Liver (tissue), 9 donors: ENCODE results near the gene RAD51B. TPM values are rescaled to one million over a fixed set of nuclear protein-coding genes. Genes with fewer than 3 reads are reported as not detected.

Experiments used
- DNase-seq: peaks from one replicate; pipeline ENCODE4 v3.0.0-alpha.2; 2017; ENCODE audit warnings: low spot score
- H3K27ac ChIP-seq, 2 donors: one replicate each; pipeline ENCODE4 v1.7.0; 2013; ENCODE audit warnings: inconsistent platforms in 2 of 2, low read length in 2 of 2, control low read depth in 1 of 2, low read depth in 1 of 2, mild to moderate bottlenecking in 1 of 2
- H3K27me3 ChIP-seq, 4 donors: one replicate each; pipeline versions ENCODE4 v1.6.1 to v1.7.0; 2013; ENCODE audit warnings: low read length in 3 of 4, inconsistent platforms in 1 of 4, mild to moderate bottlenecking in 1 of 4, moderate library complexity in 1 of 4; ENCODE audit not compliant: control insufficient read depth in 4 of 4, insufficient read depth in 4 of 4
- H3K36me3 ChIP-seq, 4 donors: one replicate each; pipeline versions ENCODE4 v1.6.1 to v1.7.0; 2013; ENCODE audit warnings: low read length in 3 of 4, mild to moderate bottlenecking in 3 of 4, low read depth in 1 of 4, moderate library complexity in 1 of 4; ENCODE audit not compliant: control insufficient read depth in 4 of 4, insufficient read depth in 3 of 4
- H3K4me1 ChIP-seq, 4 donors: one replicate each; pipeline versions ENCODE4 v1.6.1 to v1.7.0; 2013; ENCODE audit warnings: low read length in 3 of 4, mild to moderate bottlenecking in 3 of 4, moderate library complexity in 1 of 4; ENCODE audit not compliant: control insufficient read depth in 4 of 4, insufficient read depth in 4 of 4
- H3K4me3 ChIP-seq, 3 donors: one replicate each; pipeline versions ENCODE4 v1.6.1 to v1.7.0; 2013; ENCODE audit warnings: low read length in 3 of 3, control low read depth in 1 of 3, low read depth in 1 of 3, mild to moderate bottlenecking in 1 of 3
- H3K9ac ChIP-seq, 2 donors: one replicate each; pipeline ENCODE4 v1.7.0; 2013; ENCODE audit warnings: low read length in 2 of 2, mild to moderate bottlenecking in 2 of 2, moderate library complexity in 2 of 2, control low read depth in 1 of 2, low read depth in 1 of 2
- H3K9me3 ChIP-seq, 4 donors: one replicate each; pipeline versions ENCODE4 v1.6.1 to v1.7.0; 2013; ENCODE audit warnings: low read length in 3 of 4; ENCODE audit not compliant: control insufficient read depth in 4 of 4
- ATF3 ChIP-seq: IDR thresholded peaks from 2 replicates; pipeline ENCODE4 v1.6.1; 2016; ENCODE audit warnings: antibody characterized with exemption
- FOXA1 ChIP-seq: IDR thresholded peaks from 2 replicates; pipeline ENCODE4 v1.6.1; 2016; ENCODE audit warnings: antibody characterized with exemption
- FOXA2 ChIP-seq: IDR thresholded peaks from 2 replicates; pipeline ENCODE4 v1.6.1; 2016; ENCODE audit warnings: antibody characterized with exemption
- GABPA ChIP-seq, 2 donors: IDR thresholded peaks in 1 of 2; conservative IDR thresholded peaks in 1 of 2; 2 replicates each; pipeline ENCODE4 v1.6.1; 2016; ENCODE audit warnings: antibody characterized with exemption in 2 of 2, mild to moderate bottlenecking in 1 of 2, moderate library complexity in 1 of 2
- HNF4A ChIP-seq, 2 donors: conservative IDR thresholded peaks; 2 replicates each; pipeline ENCODE4 v1.6.1; 2016; ENCODE audit warnings: antibody characterized with exemption in 2 of 2, mild to moderate bottlenecking in 2 of 2
- HNF4G ChIP-seq: IDR thresholded peaks from 2 replicates; pipeline ENCODE4 v1.6.1; 2016; ENCODE audit warnings: antibody characterized with exemption
- JUND ChIP-seq, 2 donors: IDR thresholded peaks; 2 replicates each; pipeline ENCODE4 v1.6.1; 2016; ENCODE audit warnings: antibody characterized with exemption in 2 of 2
- MAX ChIP-seq: IDR thresholded peaks from 2 replicates; pipeline ENCODE4 v1.6.1; 2016; ENCODE audit warnings: antibody characterized with exemption
- NR2F2 ChIP-seq: IDR thresholded peaks from 2 replicates; pipeline ENCODE4 v1.6.1; 2016; ENCODE audit warnings: antibody characterized with exemption
- RAD21 ChIP-seq, 2 donors: IDR thresholded peaks; 2 replicates each; pipeline ENCODE4 v1.6.1; 2016; ENCODE audit warnings: antibody characterized with exemption in 2 of 2, mild to moderate bottlenecking in 2 of 2
- REST ChIP-seq: IDR thresholded peaks from 2 replicates; pipeline ENCODE4 v1.6.1; 2016; ENCODE audit warnings: antibody characterized with exemption, mild to moderate bottlenecking
- RXRA ChIP-seq, 2 donors: IDR thresholded peaks; 2 replicates each; pipeline ENCODE4 v1.6.1; 2017 to 2018; ENCODE audit warnings: antibody characterized with exemption in 2 of 2, mild to moderate bottlenecking in 1 of 2
- SP1 ChIP-seq: IDR thresholded peaks from 2 replicates; pipeline ENCODE4 v1.6.1; 2018; ENCODE audit warnings: antibody characterized with exemption, mild to moderate bottlenecking
- TAF1 ChIP-seq: conservative IDR thresholded peaks from 2 replicates; pipeline ENCODE4 v1.6.1; 2016; ENCODE audit warnings: antibody characterized with exemption, mild to moderate bottlenecking
- YY1 ChIP-seq: IDR thresholded peaks from 2 replicates; pipeline ENCODE4 v1.6.1; 2016; ENCODE audit warnings: antibody characterized with exemption, mild to moderate bottlenecking
- ZBTB33 ChIP-seq: IDR thresholded peaks from 2 replicates; pipeline ENCODE4 v1.6.1; 2016; ENCODE audit warnings: antibody characterized with exemption
- WGBS: extraction: QIAGEN DNeasy Blood & Tissue Kit; methylation state at CpG from one replicate; pipeline ENCODE4 v1.1.7; 2013; 5-methylcytosine and 5-hydroxymethylcytosine counted together
- polyA plus RNA-seq, 2 donors: library from polyadenylated mRNA; stranded (reverse) in 1 of 2; unstranded in 1 of 2; fragments of 200-250 nt in 1 of 2; fragments of >200 nt in 1 of 2; fragmentation: Nextera tagmentation in 1 of 2; extraction: Ambion mirVana in 1 of 2; gene quantifications; one replicate each; pipeline versions ENCODE4 v1.2.1 to v1.2.3, GENCODE V29; 2013 to 2015
- total RNA-seq, 2 donors: library from RNA; depleted of rRNA; stranded (reverse); fragments of >200 nt; gene quantifications; one replicate each; pipeline ENCODE4 v1.2.3, GENCODE V29; 2014
- donor health status: healthy.
- donor health status: healthy.
- donor health status: healthy.
- donor health status: healthy.
- donor health status: healthy.

RAD51B gene
- total and polyA plus RNA-seq, 4 donors, result 0.81 to 12.9 (median 2.4) TPM

- Histone ChIP-seq H3K4me3 (no peak overlapping the region), H3K27ac (no peak overlapping the region), H3K36me3 (no peaks in the 10 kb centered on the region), H3K9ac (no peak overlapping the region), H3K9me3 (no peaks in the 10 kb centered on the region), H3K4me1 (no peaks in the 10 kb centered on the region), H3K27me3 (no peaks in the 10 kb centered on the region)
- DNase-seq, result no peak
- WGBS, result 90% methylated on average over 3 of the region's 3 CpGs
- TF ChIP-seq RXRA (IDR thresholded peaks at IDR 0.05), result no peak
- no peak for TF ChIP-seq RAD21 (IDR thresholded peaks at IDR 0.05)
- no peak for TF ChIP-seq JUND (IDR thresholded peaks at IDR 0.05)
- TF ChIP-seq REST, result no peak
- TF ChIP-seq SP1, result no peak
- no peak for TF ChIP-seq FOXA1
Observed at GRCh38 chr14:68262567-68262966, 443.0 kb downstream of the RAD51B start.

GRCh38 chr14:68263563-68264259 is 444.1 kb downstream of the RAD51B start:
- no peaks in the 10 kb centered on the region for H3K36me3 ChIP-seq
- no peak overlapping the region for H3K27ac ChIP-seq
- no peak for TF ChIP-seq GABPA (IDR thresholded peaks at IDR 0.05 in 1 of 2, conservative IDR thresholded peaks at IDR 0.05 in 1 of 2)
- peak; percentile 50 for TF ChIP-seq NR2F2
- peak in 1 of 2 donors; percentile 19 for TF ChIP-seq RAD21 (IDR thresholded peaks at IDR 0.05)
- no peak for TF ChIP-seq HNF4G
- peaks cover 0 to 4% (median under 1%) of the 10 kb centered on the region in 4 donors for H3K4me1 ChIP-seq
- no peak overlapping the region for H3K4me3 ChIP-seq
- H3K9me3 ChIP-seq, result no peaks in the 10 kb centered on the region
- H3K27me3 ChIP-seq, result no peaks in the 10 kb centered on the region
- DNase-seq, result no peak
- 87% methylated on average over 3 of the region's 3 CpGs for WGBS
- no peak overlapping the region for H3K9ac ChIP-seq

GRCh38 chr14:68264260-68264569 is 444.6 kb downstream of the RAD51B start:
- H3K9ac ChIP-seq, result no peak overlapping the region
- WGBS, result 83% methylated on average over 2 of the region's 2 CpGs
- no peak overlapping the region for H3K4me3 ChIP-seq
- H3K36me3 ChIP-seq, result no peaks in the 10 kb centered on the region
- no peaks in the 10 kb centered on the region for H3K9me3 ChIP-seq
- peaks cover 0 to 4% (median under 1%) of the 10 kb centered on the region in 4 donors for H3K4me1 ChIP-seq
- no peak for DNase-seq
- no peak overlapping the region for H3K27ac ChIP-seq
- no peak for TF ChIP-seq REST
- TF ChIP-seq RAD21 (IDR thresholded peaks at IDR 0.05), result no peak
- no peak for TF ChIP-seq HNF4A (conservative IDR thresholded peaks at IDR 0.05)
- no peak for TF ChIP-seq GABPA (IDR thresholded peaks at IDR 0.05 in 1 of 2, conservative IDR thresholded peaks at IDR 0.05 in 1 of 2)
- no peak for TF ChIP-seq ZBTB33
- TF ChIP-seq FOXA2, result no peak
- TF ChIP-seq JUND (IDR thresholded peaks at IDR 0.05), result no peak
- no peak for TF ChIP-seq SP1
- no peak for TF ChIP-seq FOXA1
- no peak for TF ChIP-seq TAF1
- no peak for TF ChIP-seq MAX
- TF ChIP-seq YY1, result no peak
- TF ChIP-seq NR2F2, result no peak
- TF ChIP-seq HNF4G, result no peak
- no peak for TF ChIP-seq RXRA (IDR thresholded peaks at IDR 0.05)
- TF ChIP-seq ATF3, result no peak
- H3K27me3 ChIP-seq, result no peaks in the 10 kb centered on the region
